HepG2 (cell line): ENCODE results near the gene RMRP. TPM values are rescaled to one million over a fixed set of nuclear protein-coding genes. Genes with fewer than 3 reads are reported as not detected.

Experiments used
- DRAP1 ChIP-seq: IDR thresholded peaks from 2 replicates; pipeline ENCODE4 v1.6.1; 2016; ENCODE audit warnings: missing genetic modification reagents, missing compliant biosample characterization
- ETV5 ChIP-seq: IDR thresholded peaks from 2 replicates; pipeline ENCODE4 v1.6.1; 2018; ENCODE audit warnings: missing biosample characterization, missing genetic modification reagents, inconsistent platforms, borderline replicate concordance
- HES4 ChIP-seq: sonication (generic); formaldehyde crosslinking; IDR thresholded peaks from 2 replicates; pipeline ENCODE4 v1.9.0; 2021; ENCODE audit warnings: mild to moderate bottlenecking, missing genetic modification reagents, borderline replicate concordance
- IRF2 ChIP-seq: IDR thresholded peaks from 2 replicates; pipeline ENCODE4 v1.6.1; 2018; ENCODE audit warnings: missing genetic modification reagents, missing compliant biosample characterization
- KDM1A ChIP-seq: IDR thresholded peaks from 2 replicates; pipeline ENCODE4 v1.6.1; 2016; ENCODE audit warnings: missing compliant biosample characterization
- MLXIP ChIP-seq: sonication (generic); formaldehyde crosslinking; IDR thresholded peaks from 2 replicates; pipeline ENCODE4 v1.9.0; 2021; ENCODE audit warnings: missing genetic modification reagents, borderline replicate concordance
- MXD4 ChIP-seq: IDR thresholded peaks from 2 replicates; pipeline ENCODE4 v1.6.1; 2016; ENCODE audit warnings: mild to moderate bottlenecking, missing biosample characterization, missing genetic modification reagents
- NCOA5 ChIP-seq: sonication (generic); formaldehyde crosslinking; IDR thresholded peaks from 2 replicates; pipeline ENCODE4 v1.4.0; 2020; ENCODE audit warnings: missing genetic modification reagents
- NR2C2 ChIP-seq: sonication (generic); formaldehyde crosslinking; IDR thresholded peaks from 2 replicates; pipeline ENCODE4 v1.4.0; 2020; ENCODE audit warnings: missing genetic modification reagents, mild to moderate bottlenecking, moderate library complexity, borderline replicate concordance
- SP2 ChIP-seq: sonication (generic); formaldehyde crosslinking; IDR thresholded peaks from 2 replicates; pipeline ENCODE4 v1.5.1; 2020; ENCODE audit warnings: mild to moderate bottlenecking, missing genetic modification reagents
- ZBTB1 ChIP-seq: sonication (generic); formaldehyde crosslinking; IDR thresholded peaks from 2 replicates; pipeline ENCODE4 v1.4.0; 2020; ENCODE audit warnings: missing genetic modification reagents, borderline replicate concordance
- ZBTB46 ChIP-seq: sonication (generic); formaldehyde crosslinking; IDR thresholded peaks from 2 replicates; pipeline ENCODE4 v1.4.0; 2020; ENCODE audit warnings: mild to moderate bottlenecking, missing genetic modification reagents, borderline replicate concordance
- ZBTB7B ChIP-seq: sonication (generic); formaldehyde crosslinking; IDR thresholded peaks from 2 replicates; pipeline ENCODE4 v1.4.0; 2020; ENCODE audit warnings: missing genetic modification reagents
- ZC3H4 ChIP-seq: sonication (generic); formaldehyde crosslinking; IDR thresholded peaks from 2 replicates; pipeline ENCODE4 v1.4.0; 2020; ENCODE audit warnings: missing genetic modification reagents, borderline replicate concordance
- ZFY ChIP-seq: sonication (generic); formaldehyde crosslinking; IDR thresholded peaks from 2 replicates; pipeline ENCODE4 v1.4.0; 2020; ENCODE audit warnings: missing genetic modification reagents
- ZNF281 ChIP-seq: sonication (generic); formaldehyde crosslinking; IDR thresholded peaks from 2 replicates; pipeline ENCODE4 v1.4.0; 2020; ENCODE audit warnings: missing genetic modification reagents, borderline replicate concordance
- ZNF513 ChIP-seq: sonication (generic); formaldehyde crosslinking; conservative IDR thresholded peaks from 2 replicates; pipeline ENCODE4 v1.5.0; 2020; ENCODE audit warnings: missing genetic modification reagents
- ZNF546 ChIP-seq: sonication (generic); formaldehyde crosslinking; conservative IDR thresholded peaks from 2 replicates; pipeline ENCODE4 v1.8.1; 2023; ENCODE audit warnings: mild to moderate bottlenecking, missing genetic modification reagents
- ZNF83 ChIP-seq: sonication (generic); formaldehyde crosslinking; IDR thresholded peaks from 2 replicates; pipeline ENCODE4 v1.4.0; 2020; ENCODE audit warnings: missing genetic modification reagents, mild to moderate bottlenecking, borderline replicate concordance
- ZSCAN12 ChIP-seq: sonication (generic); formaldehyde crosslinking; IDR thresholded peaks from 2 replicates; pipeline ENCODE4 v1.9.0; 2021; ENCODE audit warnings: mild to moderate bottlenecking, missing genetic modification reagents
- polyA plus RNA-seq, 8 experiments: library from polyadenylated mRNA; depleted of rRNA in 3 of 8; stranded (reverse) in 7 of 8; unstranded in 1 of 8; fragments of >200 nt; fragmentation: Illumina TruSeq in 4 of 8; extraction: Trizol in 4 of 8; gene quantifications; 2 replicates each; pipeline versions ENCODE4 v1.2.1 to v1.2.3, GENCODE V29; 2011 to 2016; ENCODE audit warnings: low read depth in 4 of 8, missing spikeins in 1 of 8, mixed read lengths in 1 of 8; ENCODE audit not compliant: insufficient read depth in 1 of 8
- total RNA-seq, 5 experiments: library from RNA; depleted of rRNA; stranded (reverse); fragments of >200 nt; fragmentation: Illumina TruSeq; extraction: Trizol; gene quantifications; 2 replicates each; pipeline ENCODE4 v1.2.3, GENCODE V29; 2016; ENCODE audit warnings: low read depth in 1 of 5

The RMRP gene
- total and polyA plus RNA-seq, 2 of the 13 experiments (the other 11 are each of a cell fraction or from before 2014, with no cell fraction given): 51.4 to 4,025 TPM

- no peak for TF ChIP-seq NR2C2 (CRISPR knock-in tag)
- TF ChIP-seq ZBTB7B (CRISPR knock-in tag): 0 out of 2 replicates have a peak, but pooled peaks have one; percentile 30
- 0 out of 2 replicates have a peak, but pooled peaks have one; percentile 28 for TF ChIP-seq KDM1A
- no peak for TF ChIP-seq MLXIP
- TF ChIP-seq MXD4: peak; percentile 55; the same call in 1 of the 2 replicates
- TF ChIP-seq ZNF281 (CRISPR knock-in tag): no peak
- TF ChIP-seq ZBTB1 (CRISPR knock-in tag): no peak
- no peak for TF ChIP-seq ZSCAN12 (CRISPR knock-in tag)
- TF ChIP-seq ZC3H4 (CRISPR knock-in tag): no peak
- peak; percentile 38; the same call in 1 of the 2 replicates for TF ChIP-seq DRAP1
- no peak for TF ChIP-seq ZNF513 (CRISPR knock-in tag)
- no peak for TF ChIP-seq ZNF546
- TF ChIP-seq ZBTB46: no peak
- TF ChIP-seq ZNF83 (CRISPR knock-in tag): no peak
- TF ChIP-seq ZFY (CRISPR knock-in tag): no peak
- TF ChIP-seq SP2: no peak
- no peak for TF ChIP-seq NCOA5 (CRISPR knock-in tag)
- TF ChIP-seq IRF2 (CRISPR knock-in tag): peak; percentile 61
- TF ChIP-seq HES4 (CRISPR knock-in tag): no peak
- peak; percentile 78 for TF ChIP-seq ETV5 (CRISPR knock-in tag)
These were observed 11.7 kb upstream of the RMRP start (continued) for GRCh38 chr9:35669331-35670145.
